Nephron progenitor cell (in vitro differentiated cells): ENCODE results near the gene AP1M1.
A peak's percentile ranks its signal among the peaks of the same experiment; 100 is the strongest.

Experiments used
- DNase-seq: peaks from one replicate; pipeline ENCODE4 v3.0.0; 2021
- H3K27ac Mint-ChIP-seq: 2 replicates; pipeline ENCODE4 v1.8.0; 2021; ENCODE audit warnings: mild to moderate bottlenecking, moderate library complexity, mixed read lengths
- H3K27me3 Mint-ChIP-seq: 2 replicates; pipeline ENCODE4 v1.8.0; 2021; ENCODE audit warnings: mild to moderate bottlenecking, low read depth, mixed read lengths; ENCODE audit not compliant: poor library complexity
- H3K36me3 Mint-ChIP-seq: 2 replicates; pipeline ENCODE4 v1.8.0; 2021; ENCODE audit warnings: low read depth, mixed read lengths
- H3K4me1 Mint-ChIP-seq: 2 replicates; pipeline ENCODE4 v1.8.0; 2021; ENCODE audit warnings: mixed read lengths
- H3K4me3 Mint-ChIP-seq: 2 replicates; pipeline ENCODE4 v1.8.0; 2021; ENCODE audit warnings: mild to moderate bottlenecking, moderate library complexity, mixed read lengths
- H3K9me3 Mint-ChIP-seq: 2 replicates; pipeline ENCODE4 v1.8.0; 2021; ENCODE audit warnings: mild to moderate bottlenecking, moderate library complexity, mixed read lengths
- CTCF ChIP-seq: fragments of 200-600 bp; sonication (generic); IDR thresholded peaks from 2 replicates; pipeline ENCODE4 v1.5.0; 2021; ENCODE audit warnings: antibody characterized with exemption

Gene AP1M1

GRCh38 chr19:16199275-16199932, 1.7 kb downstream of the AP1M1 start:
- peak overlapping the region; percentile 85 for H3K4me3 Mint-ChIP-seq
- peaks cover 28% of the 10 kb centered on the region for H3K4me1 Mint-ChIP-seq
- no peaks in the 10 kb centered on the region for H3K9me3 Mint-ChIP-seq
- H3K27me3 Mint-ChIP-seq, result no peaks in the 10 kb centered on the region
- TF ChIP-seq CTCF, result no peak
- H3K27ac Mint-ChIP-seq, result no peak overlapping the region
- H3K36me3 Mint-ChIP-seq, result peaks cover 10% of the 10 kb centered on the region
- no peak for DNase-seq

- H3K4me3 Mint-ChIP-seq, result peak overlapping the region; percentile 15
- peak overlapping the region; percentile 80 for H3K27ac Mint-ChIP-seq
- peaks cover 28% of the 10 kb centered on the region for H3K4me1 Mint-ChIP-seq
- no peaks in the 10 kb centered on the region for H3K9me3 Mint-ChIP-seq
- H3K36me3 Mint-ChIP-seq, result peaks cover 10% of the 10 kb centered on the region
- no peaks in the 10 kb centered on the region for H3K27me3 Mint-ChIP-seq
- no peak for DNase-seq
- TF ChIP-seq CTCF, result no peak
Observed at GRCh38 chr19:16200038-16201010, 2.6 kb downstream of the AP1M1 start.

GRCh38 chr19:16201011-16201391, 3.3 kb downstream of the AP1M1 start:
- Mint-ChIP-seq H3K27ac (peak overlapping the region; percentile 80), H3K27me3 (no peaks in the 10 kb centered on the region), H3K9me3 (no peaks in the 10 kb centered on the region), H3K36me3 (peaks cover 10% of the 10 kb centered on the region), H3K4me1 (peaks cover 28% of the 10 kb centered on the region), H3K4me3 (no peak overlapping the region)
- no peak for DNase-seq
- TF ChIP-seq CTCF, result no peak

GRCh38 chr19:16202320-16203255, 4.9 kb downstream of the AP1M1 start:
- DNase-seq, result no peak
- H3K27me3 Mint-ChIP-seq, result no peaks in the 10 kb centered on the region
- no peak overlapping the region for H3K27ac Mint-ChIP-seq
- no peak overlapping the region for H3K4me3 Mint-ChIP-seq
- H3K4me1 Mint-ChIP-seq, result peaks cover 19% of the 10 kb centered on the region
- no peak for TF ChIP-seq CTCF
- H3K9me3 Mint-ChIP-seq, result no peaks in the 10 kb centered on the region
- peaks cover 10% of the 10 kb centered on the region for H3K36me3 Mint-ChIP-seq

GRCh38 chr19:16203256-16204004, 5.7 kb downstream of the AP1M1 start:
- Mint-ChIP-seq H3K27me3 (no peaks in the 10 kb centered on the region), H3K36me3 (peaks cover 15% of the 10 kb centered on the region), H3K4me1 (peaks cover 15% of the 10 kb centered on the region), H3K4me3 (no peak overlapping the region), H3K9me3 (no peaks in the 10 kb centered on the region), H3K27ac (no peak overlapping the region)
- no peak for DNase-seq
- TF ChIP-seq CTCF, result no peak
